ENCODE data around the gene DENND4C. TPM values are rescaled to one million over a fixed set of nuclear protein-coding genes. Genes with fewer than 3 reads are reported as not detected.
"Not testable (repeated sequence)": the region's sequence is repeated elsewhere in the genome, so short reads cannot be mapped to it uniquely, and the experiment has no call there.

The DENND4C gene
- total and polyA plus RNA-seq, 3 donors from 2014 or later, result 28.8 to 136 (median 126) TPM

GRCh38 chr9:19387317-19387716 is 156.8 kb downstream of the DENND4C start:
- intact Hi-C loops (cut with DNase I; ENCODE audit: low total_unique reads), result no loop called here
- DNase-seq, result no peak
- Histone ChIP-seq H3K9me3 (no peaks in the 10 kb centered on the region), H3K4me1 (no peaks in the 10 kb centered on the region), H3K4me3 (no peak overlapping the region), H3K36me3 (ENCODE audit: low read depth, missing control alignments) (no peaks in the 10 kb centered on the region), H3K27ac (no peak overlapping the region), H3K27me3 (no peaks in the 10 kb centered on the region)
- TF ChIP-seq POLR2A (IDR thresholded peaks at IDR 0.05), result no peak
- no peak for TF ChIP-seq CTCF (IDR thresholded peaks at IDR 0.05)
- 81 to 84% methylated on average over 2 of the region's 2 CpGs for WGBS, 2 donors

DNA sequence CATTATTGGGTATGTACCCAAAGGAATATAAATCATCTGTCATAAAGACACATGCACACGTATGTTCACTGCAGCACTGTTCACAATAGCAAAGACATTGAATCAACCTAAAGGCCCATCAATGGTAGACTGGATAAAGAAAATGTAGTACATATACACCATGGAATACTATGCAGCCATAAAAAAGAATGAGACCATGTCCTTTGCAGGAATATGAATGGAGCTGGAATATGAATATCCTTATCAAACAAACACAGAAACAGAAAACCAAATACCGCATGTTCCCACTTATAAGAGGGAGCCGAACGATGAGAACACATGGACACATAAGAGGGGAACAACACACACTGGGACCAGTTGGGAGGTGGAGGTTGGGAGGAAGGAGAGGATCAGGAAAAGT is 159.0 kb downstream of the DENND4C start:
- H3K36me3 ChIP-seq (ENCODE audit: low read depth, missing control alignments); H3K4me1 ChIP-seq; H3K9me3 ChIP-seq; DNase-seq; H3K4me3 ChIP-seq; H3K27ac ChIP-seq; intact Hi-C loops (cut with DNase I; ENCODE audit: low total_unique reads); H3K27me3 ChIP-seq: not testable (repeated sequence)
- WGBS, 2 donors, result 89 to 97% methylated on average over 4 of the region's 4 CpGs

DNA sequence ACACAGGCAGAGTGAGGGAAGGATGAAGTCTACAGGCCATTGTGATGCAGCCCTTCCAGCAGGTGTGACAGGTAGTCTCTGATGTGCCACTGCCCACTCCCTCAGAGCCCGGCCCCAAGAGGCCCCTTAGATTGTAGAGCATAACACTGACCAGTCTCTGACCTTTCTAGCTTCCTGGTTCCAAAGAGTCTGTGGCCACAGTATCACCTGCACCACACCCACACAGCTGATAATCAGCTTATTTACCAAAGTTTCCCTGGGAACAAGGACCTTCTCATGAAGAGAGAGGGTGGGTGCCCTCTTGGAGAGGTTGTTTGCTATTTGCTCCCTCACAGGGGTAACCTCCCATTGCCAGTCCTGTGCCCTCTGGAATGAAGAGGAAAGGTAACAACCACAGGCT is 167.4 kb downstream of the DENND4C start:
- WGBS, 2 donors, result 41 to 70% methylated on average over 1 of the region's 1 CpG

GRCh38 chr9:19403231-19403630 is 172.7 kb downstream of the DENND4C start:
- H3K4me1 ChIP-seq; H3K27ac ChIP-seq; H3K27me3 ChIP-seq; H3K36me3 ChIP-seq (ENCODE audit: low read depth, missing control alignments); H3K9me3 ChIP-seq; H3K4me3 ChIP-seq; intact Hi-C loops (cut with DNase I; ENCODE audit: low total_unique reads); DNase-seq: not testable (repeated sequence)
- 81 to 86% methylated on average over 4 of the region's 4 CpGs for WGBS, 2 donors

More for the DNA sequence above, 167.4 kb downstream of the DENND4C start:
- Histone ChIP-seq H3K27me3 (no peaks in the 10 kb centered on the region), H3K27ac (no peak overlapping the region), H3K4me3 (no peak overlapping the region), H3K4me1 (no peaks in the 10 kb centered on the region), H3K36me3 (ENCODE audit: low read depth, missing control alignments) (no peaks in the 10 kb centered on the region), H3K9me3 (no peaks in the 10 kb centered on the region)
- no peak for TF ChIP-seq CTCF (IDR thresholded peaks at IDR 0.05)
- TF ChIP-seq POLR2A (IDR thresholded peaks at IDR 0.05), result no peak
- DNase-seq, result no peak
- intact Hi-C loops (cut with DNase I; ENCODE audit: low total_unique reads), result no loop called here

DNA sequence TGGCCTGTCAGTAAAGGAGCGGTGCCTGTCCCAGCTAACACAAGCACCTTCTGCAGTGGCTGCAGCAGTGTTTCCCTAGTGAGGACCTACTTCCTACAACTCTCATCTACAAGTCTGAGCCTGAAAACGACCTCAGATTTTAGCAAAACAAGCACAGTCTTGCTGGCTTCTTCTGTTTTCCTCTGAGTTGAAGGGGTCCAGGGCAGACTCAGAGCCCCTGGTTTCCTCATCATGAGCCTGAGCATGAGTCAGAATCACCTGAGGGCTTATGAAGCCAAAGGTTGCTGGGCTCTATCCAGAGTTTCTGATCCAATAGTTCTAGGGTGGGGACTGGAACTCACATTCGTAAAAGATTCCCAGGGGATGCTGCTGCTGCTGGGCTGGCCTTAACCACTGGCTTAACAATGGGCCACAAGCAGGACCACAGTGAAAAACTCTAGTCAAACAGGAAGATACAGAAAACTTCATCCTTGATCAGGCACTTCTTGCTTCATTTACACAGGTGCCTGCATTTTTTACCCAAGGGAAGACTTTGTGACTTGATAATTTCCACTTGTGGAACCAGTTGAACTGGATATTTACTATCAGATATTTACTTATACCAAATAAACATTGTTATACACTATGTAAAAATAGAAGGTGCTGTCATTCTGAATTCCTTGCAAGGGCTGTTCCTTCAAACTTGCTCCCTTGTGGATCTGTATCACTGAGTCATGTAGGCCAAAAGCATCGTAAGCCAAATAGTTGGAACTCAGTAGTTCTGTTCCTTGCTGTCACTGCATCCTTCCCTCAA is 174.0 kb downstream of the DENND4C start:
- no peak overlapping the region for H3K4me3 ChIP-seq
- intact Hi-C loops (cut with DNase I; ENCODE audit: low total_unique reads), result no loop called here
- no peak for TF ChIP-seq CTCF (IDR thresholded peaks at IDR 0.05)
- no peak for TF ChIP-seq POLR2A (IDR thresholded peaks at IDR 0.05)
- H3K4me1 ChIP-seq, result no peaks in the 10 kb centered on the region
- H3K9me3 ChIP-seq, result no peaks in the 10 kb centered on the region
- H3K36me3 ChIP-seq (ENCODE audit: low read depth, missing control alignments), result no peaks in the 10 kb centered on the region
- WGBS, 2 donors, result 86 to 92% methylated on average over 4 of the region's 4 CpGs
- no peaks in the 10 kb centered on the region for H3K27me3 ChIP-seq
- H3K27ac ChIP-seq, result no peak overlapping the region
- DNase-seq, result no peak

- Histone ChIP-seq H3K27ac (no peak overlapping the region), H3K9me3 (no peaks in the 10 kb centered on the region), H3K4me3 (no peak overlapping the region), H3K4me1 (no peaks in the 10 kb centered on the region), H3K27me3 (no peaks in the 10 kb centered on the region), H3K36me3 (ENCODE audit: low read depth, missing control alignments) (no peaks in the 10 kb centered on the region)
- intact Hi-C loops (cut with DNase I; ENCODE audit: low total_unique reads), result no loop called here
- no peak for DNase-seq
- TF ChIP-seq POLR2A (IDR thresholded peaks at IDR 0.05) (no peak), CTCF (IDR thresholded peaks at IDR 0.05) (no peak)
- 89 to 95% methylated on average over 1 of the region's 1 CpG for WGBS, 2 donors
Measured at GRCh38 chr9:19405771-19406170, 175.3 kb downstream of the DENND4C start.

All from testis (tissue), 3 donors.